ENCODE data around the gene ALG1. TPM values are rescaled to one million over a fixed set of nuclear protein-coding genes. Genes with fewer than 3 reads are reported as not detected.
A peak's percentile ranks its signal among the peaks of the same experiment; 100 is the strongest.
"Not testable (repeated sequence)": the region's sequence is repeated elsewhere in the genome, so short reads cannot be mapped to it uniquely, and the experiment has no call there.

ALG1 gene
- total RNA-seq, 1 experiment from 2014 or later, result 24.4 TPM

DNA sequence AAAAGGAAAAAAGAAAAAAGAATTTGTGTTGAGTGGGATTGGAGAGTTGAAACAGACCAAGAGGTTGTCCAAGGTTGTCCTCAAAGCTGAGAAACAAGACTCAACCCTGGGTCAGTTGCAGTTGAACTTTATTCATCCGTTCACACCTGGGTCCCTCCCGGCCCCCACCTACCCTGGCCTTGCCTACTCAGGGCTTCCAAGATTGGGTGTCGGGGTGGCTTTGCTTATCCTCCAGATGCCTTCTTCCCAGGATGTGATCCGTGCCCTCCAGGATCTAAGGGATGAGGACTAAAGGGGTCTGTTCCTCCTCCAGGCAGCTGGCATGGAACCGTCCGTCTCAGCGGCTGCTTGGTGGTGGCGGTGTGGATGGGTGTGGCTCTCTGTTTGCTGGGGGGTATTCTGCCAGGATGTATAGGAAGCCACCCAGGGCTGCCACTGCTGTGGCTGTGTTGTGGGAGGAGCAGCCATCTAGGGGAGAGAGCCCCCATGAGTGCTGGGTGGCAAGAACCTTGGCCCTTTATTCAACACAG lies 27.6 kb upstream of the ALG1 start:
- no peak for DNase-seq (ENCODE audit: low spot score)
- in situ Hi-C loops (cut with HindIII; ENCODE audit: low sequenced_read_pairs), result no loop called here

DNA sequence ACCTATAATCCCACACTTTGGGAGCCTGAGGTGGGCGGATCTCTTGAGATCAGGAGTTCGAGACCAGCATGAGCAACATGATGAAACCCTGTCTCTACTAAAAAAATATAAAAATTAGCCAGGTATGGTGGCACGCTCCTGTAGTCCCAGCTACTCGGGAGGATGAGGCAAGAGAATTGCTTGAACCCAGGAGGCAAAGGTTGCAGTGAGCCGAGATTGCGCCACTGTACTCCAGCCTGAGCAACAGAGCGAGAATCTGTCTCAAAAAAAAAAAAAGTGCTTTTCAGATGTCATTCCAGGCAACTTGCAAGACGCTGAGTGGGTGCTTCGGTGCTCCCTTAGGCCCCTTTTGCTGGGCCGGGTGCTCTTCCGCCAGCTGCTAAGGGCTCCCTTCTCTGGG lies 27.1 kb upstream of the ALG1 start:
- DNase-seq (ENCODE audit: low spot score); in situ Hi-C loops (cut with HindIII; ENCODE audit: low sequenced_read_pairs): not testable (repeated sequence)

DNA sequence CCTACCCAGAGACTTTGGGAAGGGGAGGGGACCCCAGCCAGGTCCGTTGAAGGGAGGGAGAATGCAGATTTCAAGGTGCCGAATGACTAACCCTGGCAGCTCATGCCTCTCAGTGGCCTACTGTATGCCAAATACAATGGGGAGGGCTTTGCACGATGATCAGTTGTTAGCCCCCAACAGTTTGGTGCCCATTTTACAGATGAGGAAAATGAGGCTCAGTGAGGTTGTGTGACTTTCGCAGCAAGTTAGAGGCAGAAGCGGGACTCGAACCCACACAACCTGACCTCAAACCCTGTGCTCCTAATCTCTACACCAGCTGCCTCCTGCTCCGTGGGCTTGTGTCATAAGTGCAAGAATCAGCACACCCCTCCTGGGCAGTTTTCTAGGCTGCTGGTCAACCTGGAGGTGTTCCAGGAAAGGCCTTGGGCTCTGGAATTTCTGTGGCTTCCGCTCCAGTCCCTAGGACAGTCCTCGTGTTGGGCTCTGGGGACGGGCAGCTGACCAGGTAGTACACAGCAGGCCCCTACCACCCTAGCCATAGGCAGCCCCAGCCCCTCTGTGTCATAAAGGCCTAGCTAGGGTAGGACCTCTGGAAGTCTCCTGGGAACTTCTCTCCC lies 26.0 kb upstream of the ALG1 start:
- no peak for DNase-seq (ENCODE audit: low spot score)
- in situ Hi-C loops (cut with HindIII; ENCODE audit: low sequenced_read_pairs), result no loop called here

DNA sequence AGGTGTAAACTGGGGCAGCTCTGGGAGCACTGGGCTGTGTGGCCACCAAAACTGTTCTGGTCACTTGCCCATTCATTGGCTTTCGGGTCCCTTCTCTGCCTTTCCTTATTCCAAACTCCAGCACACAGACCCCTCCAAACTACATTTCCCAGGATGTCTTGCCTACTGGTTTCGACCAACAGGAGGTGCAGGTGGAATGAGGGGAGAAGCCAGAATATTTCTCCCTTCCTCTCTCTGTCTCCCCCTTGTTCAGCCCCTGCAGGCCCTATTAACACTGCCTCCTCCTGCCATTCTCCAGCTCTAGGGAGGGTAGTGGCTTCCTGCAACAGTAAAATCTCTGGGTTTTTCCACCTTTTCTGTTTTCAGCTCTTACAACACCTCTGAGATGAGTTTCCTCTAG lies 24.7 kb upstream of the ALG1 start:
- no peak for DNase-seq (ENCODE audit: low spot score)
- in situ Hi-C loops (cut with HindIII; ENCODE audit: low sequenced_read_pairs), result no loop called here

DNA sequence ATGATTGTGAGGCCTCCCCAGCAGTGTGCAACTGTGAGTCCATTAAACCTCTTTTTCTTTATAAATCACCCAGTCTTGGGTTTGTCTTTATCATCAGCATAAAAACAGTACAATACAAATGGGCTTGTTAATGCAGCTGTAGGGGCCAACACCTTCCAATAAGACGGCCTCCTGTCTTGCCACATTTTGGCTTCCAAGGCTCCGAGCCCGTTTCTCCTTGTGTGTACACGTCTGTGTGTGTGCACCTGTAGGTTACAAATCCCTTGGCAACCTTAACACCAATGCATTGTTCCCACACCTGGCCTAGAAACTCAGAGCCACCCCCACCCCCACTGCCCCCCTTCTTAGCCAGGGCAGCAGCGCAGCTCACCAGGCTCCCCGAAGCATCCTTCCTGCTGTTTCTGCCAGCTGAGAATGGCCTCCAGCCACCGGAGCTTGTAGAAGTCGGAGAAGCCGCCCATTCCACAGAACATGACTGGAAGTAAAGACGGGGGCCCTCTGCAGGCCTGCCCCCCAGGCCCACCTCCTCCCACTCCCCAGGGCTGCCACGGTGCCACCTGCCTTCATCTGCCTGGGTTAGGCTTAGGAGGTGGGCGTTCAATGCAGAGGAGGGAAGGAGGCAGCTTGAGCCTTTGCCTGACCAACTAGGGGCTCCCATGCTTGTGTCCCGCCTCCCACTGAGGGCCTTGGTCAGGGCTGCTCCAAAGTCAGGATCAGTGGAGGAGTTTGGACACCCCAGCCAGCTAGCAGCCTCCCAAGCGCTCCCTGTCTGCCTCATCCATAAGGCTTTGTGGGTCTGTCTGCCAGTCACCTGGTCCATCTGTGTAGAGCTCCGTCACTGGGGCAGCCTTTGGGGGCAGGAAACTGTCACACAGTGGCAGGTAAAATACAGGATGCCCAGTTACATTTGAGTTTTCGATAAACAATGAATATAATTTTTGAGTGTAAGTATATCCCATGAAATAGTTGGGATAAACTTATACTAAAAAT lies 16.5 kb upstream of the ALG1 start:
- in situ Hi-C loops (cut with HindIII; ENCODE audit: low sequenced_read_pairs), result no loop called here
- no peak for DNase-seq (ENCODE audit: low spot score)

DNA sequence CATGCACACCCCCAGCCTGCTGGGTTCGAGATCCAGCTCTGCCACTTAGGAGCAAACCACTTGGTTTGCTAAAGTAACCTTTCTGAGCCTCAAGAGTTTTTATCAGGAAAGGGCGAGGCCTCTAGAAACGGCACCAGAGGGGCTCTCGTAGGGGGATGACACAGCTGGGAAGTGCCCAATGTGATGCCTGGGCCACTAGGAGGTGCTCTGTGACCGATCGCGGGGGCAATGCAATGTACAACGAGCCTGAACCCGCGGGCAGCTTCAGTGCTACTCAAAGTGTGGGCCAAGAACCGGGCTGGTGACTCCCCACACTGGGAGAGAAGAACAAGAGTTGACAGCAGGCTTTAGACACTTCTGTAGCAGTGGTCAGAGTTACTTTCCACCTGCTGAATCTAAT lies 15.3 kb upstream of the ALG1 start:
- no peak for DNase-seq (ENCODE audit: low spot score)
- in situ Hi-C loops (cut with HindIII; ENCODE audit: low sequenced_read_pairs), result no loop called here

DNA sequence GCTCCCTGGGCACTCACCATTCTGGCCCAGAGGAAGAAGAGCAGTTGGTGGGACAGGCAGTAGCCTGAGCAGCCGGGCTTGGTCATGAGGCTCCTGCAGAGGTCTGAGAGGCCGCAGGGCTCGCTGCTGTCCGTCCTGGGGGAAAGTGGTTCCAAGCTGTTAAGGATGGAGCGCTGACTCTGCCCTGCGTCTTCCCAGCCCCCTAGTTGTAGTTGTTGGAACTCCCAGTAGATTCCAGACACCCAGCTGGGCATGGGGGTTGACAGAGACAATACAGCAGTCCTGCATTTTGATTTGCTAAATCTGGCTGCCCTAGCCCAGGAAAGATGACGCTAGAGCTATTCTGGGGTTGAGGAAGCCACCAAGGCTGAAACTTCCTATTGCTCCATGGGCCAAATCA lies 13.2 kb upstream of the ALG1 start:
- in situ Hi-C loops (cut with HindIII; ENCODE audit: low sequenced_read_pairs), result no loop called here
- DNase-seq (ENCODE audit: low spot score), result no peak

DNA sequence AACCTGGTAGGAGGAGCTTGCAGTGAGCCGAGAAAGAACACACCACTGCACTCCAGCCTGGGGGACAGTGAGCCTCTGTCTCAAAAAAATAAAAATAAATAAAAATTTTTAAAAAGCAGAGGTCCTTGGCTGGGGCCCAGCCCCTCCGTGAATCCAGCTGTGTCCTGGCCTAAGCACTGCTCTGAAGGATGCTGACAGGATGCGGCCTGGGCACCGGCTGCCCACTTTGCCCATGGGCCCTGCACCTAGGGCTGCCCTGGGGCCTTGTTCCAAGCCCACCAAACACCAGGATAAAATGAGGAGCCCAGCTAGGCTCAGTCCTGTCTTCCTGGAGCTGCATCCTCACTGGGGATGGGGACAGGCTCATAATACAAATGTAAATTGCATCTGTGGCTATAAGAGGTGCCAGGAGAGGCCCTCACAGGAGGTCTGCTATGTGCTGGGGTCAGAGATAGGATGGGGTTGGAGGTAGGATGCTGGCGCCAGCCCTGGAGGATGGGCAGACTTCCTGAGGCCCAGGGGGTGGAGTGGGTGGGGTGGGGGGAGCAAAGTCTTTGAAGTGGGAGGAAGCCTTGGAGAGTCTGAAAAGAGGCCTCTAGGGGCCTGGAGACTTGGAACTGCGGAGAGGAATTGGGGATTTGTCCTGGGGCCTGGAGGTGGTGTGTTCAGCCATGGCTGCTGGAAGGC lies 12.1 kb upstream of the ALG1 start:
- in situ Hi-C loops (cut with HindIII; ENCODE audit: low sequenced_read_pairs), result no loop called here
- no peak for DNase-seq (ENCODE audit: low spot score)

DNA sequence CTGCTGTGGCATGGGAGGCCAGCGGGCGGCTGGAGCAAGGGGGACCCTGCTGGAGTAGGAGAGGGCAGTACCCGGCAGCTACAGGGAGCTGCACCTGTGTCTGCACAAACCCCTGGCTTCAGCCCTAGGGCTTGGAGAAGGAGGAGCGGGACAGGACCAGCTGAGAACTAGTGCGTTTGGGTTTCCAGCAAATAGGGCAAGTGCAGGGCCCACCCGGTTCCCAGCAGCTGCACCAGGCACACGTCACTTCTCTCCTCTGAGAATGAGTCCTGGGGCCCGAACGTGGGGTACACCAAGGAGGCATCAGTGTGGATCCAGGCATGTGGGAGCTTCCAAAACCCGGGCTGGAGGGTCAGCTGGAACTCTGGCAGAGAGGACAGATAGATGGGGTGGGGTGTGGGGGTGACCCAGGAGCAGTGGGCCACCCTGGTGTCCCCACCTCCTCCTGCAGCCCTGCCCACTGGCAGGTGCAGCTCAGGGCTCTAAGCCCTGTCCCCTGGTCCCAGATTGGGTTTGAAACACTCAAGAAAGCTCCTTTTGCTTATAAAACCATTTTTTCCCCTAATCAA lies 11.5 kb upstream of the ALG1 start:
- no peak for DNase-seq (ENCODE audit: low spot score)
- in situ Hi-C loops (cut with HindIII; ENCODE audit: low sequenced_read_pairs), result no loop called here

DNA sequence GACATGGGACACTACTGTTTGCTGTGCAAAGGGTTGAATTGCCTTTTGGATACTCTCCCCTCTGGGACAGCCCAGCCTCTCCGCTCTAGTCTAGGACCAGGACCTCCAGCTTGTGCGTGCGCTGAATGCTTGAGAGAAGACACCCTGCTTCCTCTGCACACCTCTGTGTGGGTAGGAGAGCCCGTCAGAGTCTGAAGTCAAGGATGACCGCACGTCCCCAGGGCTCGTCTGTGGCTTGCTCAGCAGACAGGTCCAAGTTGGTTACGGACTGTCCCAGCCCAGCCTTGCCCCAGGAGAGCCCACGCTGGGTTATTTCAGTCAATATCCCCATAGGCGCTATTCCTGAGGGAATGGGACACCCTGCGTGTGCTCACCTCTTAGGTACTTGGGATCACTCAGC lies 9.6 kb upstream of the ALG1 start:
- in situ Hi-C loops (cut with HindIII; ENCODE audit: low sequenced_read_pairs), result no loop called here
- no peak for DNase-seq (ENCODE audit: low spot score)

DNA sequence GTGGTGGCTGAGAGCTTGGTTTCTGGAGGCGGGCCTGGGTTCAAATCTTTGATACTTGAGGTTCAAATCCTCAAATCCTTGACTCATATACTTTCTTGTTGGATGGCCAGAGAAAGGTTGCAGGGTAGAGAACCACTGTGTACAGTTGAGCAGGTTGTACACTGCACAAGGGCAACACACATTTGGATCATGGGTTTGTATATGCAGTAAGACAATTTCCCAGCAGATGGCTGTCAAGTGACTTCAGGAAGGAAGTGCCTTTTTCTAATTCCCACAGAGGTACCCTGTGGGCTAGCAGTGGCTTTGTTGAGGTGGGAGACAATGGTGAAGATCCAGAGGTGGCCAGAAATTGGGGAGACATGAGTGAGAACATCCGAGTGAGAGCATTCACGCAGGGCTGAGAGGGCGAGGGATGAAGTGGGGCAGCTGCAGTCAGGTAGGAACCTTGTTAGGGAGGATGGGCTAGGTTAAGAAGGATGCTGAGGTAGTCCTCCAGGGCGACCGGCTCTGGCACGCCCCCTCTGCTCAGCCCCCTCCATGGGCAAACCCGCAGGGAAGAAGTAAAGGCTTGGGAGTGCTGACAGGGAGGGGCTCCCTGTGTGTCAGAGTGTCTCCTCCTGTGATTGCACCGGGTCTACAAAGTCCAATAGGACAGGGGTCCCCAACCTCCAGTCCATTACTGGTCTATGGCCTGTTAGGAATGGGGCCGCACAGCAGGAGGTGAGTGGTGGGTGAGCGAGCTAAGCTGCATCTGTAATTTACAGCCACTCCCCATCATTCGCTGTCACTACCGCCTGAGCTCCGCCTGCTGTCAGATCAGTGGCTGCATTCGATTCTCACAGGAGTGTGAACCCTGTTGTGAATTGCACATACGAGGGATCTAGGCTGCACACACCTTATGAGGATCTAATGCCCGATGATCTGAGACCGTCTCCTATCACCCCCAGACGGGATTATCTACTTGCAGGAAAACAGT lies 8.6 kb upstream of the ALG1 start:
- DNase-seq (ENCODE audit: low spot score), result no peak
- in situ Hi-C loops (cut with HindIII; ENCODE audit: low sequenced_read_pairs), result no loop called here

DNA sequence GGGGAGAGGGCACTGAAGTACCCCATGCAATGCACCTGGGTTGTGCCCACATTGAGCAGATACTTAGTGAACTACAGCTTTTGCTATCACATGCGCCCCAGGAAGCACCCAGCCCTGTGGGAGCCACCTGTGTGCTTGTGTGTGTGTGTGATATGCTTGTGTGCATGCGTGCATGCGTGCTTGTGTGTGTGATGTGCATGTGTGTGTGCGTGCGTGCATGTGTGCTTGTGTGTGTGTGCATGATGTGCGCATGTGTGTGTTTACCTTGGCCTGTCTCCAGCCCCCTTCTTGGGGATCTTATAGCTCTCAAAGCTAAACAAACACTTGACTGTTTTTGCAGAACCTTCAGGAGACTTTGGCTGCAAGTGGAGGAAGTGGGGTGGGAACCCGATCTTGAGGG lies 6.7 kb upstream of the ALG1 start:
- in situ Hi-C loops (cut with HindIII; ENCODE audit: low sequenced_read_pairs), result no loop called here
- DNase-seq (ENCODE audit: low spot score), result peak; percentile 15

DNA sequence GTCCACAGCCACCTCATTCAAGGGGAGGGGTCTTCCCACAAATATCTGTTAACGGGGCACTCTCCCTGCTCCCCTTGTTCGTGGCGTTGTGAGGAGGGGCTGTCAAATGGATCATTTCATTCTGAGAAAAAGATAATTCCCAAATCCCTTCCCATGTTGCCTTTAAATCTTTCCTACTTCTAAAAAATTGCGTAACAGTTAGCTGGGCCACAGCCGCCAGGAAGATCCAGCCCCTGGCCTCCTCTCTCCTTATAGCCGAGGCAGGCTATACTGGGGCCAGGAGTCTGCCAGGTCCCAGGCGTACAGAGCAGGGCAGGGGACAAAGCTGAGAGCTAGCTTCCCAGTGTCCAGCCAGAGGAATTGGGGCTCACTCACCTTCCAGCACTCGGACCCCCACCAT lies 6.3 kb upstream of the ALG1 start:
- in situ Hi-C loops (cut with HindIII; ENCODE audit: low sequenced_read_pairs), result no loop called here
- no peak for DNase-seq (ENCODE audit: low spot score)

DNA sequence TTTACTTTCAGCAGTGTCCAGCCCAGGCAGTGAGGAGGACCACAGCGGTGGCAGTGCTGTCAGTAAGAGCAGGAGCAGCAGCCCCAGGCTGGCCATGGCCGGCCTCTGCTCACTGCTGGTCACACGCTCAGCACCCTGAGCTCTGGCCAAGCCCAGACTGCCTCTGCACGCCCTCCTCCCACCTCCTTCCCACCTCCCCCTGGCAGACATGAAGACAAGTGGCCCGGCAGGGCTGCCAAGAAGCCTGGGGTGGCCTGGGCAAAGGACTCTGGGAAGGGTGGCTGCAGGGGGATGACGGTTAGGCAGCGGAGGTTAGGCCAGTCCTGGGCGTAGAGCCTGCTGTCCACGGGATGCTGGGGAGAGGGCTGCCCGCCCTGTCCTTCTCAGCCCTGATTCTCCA lies 5.8 kb upstream of the ALG1 start, which contains the start of gene C16orf89:
C16orf89 (minus strand) TSS at position 144 of the 400 bp plus-strand sequence; CDS start at position 96, 48 bp downstream.
- DNase-seq (ENCODE audit: low spot score), result peak; percentile 70
- in situ Hi-C loops (cut with HindIII; ENCODE audit: low sequenced_read_pairs), result no loop called here

DNA sequence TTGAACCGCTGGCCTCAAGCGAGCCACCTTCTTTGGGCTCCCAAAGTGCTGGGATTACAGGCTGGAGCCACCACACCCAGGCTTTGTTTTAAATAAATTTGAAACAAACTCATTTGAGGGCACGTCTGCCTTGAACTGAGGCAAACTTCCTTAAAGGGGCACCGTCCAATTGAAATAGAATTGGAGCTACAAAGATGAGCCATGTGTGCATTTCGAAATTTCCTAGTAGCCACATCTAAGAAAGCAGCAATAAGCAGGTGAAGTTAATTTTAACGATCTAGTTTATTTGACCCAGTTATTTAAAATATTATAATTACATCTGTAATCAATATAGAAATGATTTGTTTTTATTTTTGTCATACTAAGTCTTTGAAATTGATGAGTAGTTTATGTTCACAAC lies 5.1 kb upstream of the ALG1 start:
- no peak for DNase-seq (ENCODE audit: low spot score)
- in situ Hi-C loops (cut with HindIII; ENCODE audit: low sequenced_read_pairs), result no loop called here

DNA sequence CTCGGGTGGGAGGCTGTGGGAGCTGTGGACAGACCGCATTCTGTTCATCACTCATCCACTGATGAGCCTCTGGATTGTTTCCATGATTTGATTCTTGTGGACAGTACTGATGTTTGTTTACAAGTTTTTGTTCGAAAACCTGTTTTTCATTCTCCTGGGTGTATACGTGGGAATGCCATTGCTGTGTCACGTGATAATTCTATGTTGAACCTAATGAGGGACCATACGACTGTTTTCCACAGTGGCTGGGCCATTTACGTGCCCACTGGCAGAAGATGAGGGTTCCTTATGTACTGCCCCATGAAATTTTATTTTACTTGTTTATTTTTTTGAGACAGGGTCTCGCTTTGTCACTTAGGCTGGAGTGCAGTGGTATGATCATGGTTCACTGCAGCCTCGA lies 2.6 kb upstream of the ALG1 start:
- no peak for DNase-seq (ENCODE audit: low spot score)
- in situ Hi-C loops (cut with HindIII; ENCODE audit: low sequenced_read_pairs), result no loop called here

DNA sequence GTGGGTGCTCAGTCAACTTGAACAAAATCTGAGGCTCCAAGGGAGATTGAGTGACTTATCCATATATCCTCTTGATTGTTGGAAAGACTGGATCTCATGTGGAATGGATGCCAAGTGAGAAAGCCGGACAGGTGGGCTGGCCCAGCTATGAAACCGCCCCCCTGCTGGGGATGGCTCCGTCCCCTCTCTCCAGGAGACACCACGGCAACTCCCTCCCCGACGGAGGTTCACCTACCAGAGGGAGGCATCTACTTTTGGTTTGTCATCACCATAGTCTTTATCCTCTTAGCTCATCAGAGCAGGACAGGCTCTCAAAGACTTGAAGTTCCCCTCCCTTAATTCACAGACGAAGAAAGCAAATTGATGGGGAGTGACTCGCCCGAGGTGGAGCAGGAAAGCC lies 1.8 kb upstream of the ALG1 start:
- in situ Hi-C loops (cut with HindIII; ENCODE audit: low sequenced_read_pairs), result no loop called here

DNA sequence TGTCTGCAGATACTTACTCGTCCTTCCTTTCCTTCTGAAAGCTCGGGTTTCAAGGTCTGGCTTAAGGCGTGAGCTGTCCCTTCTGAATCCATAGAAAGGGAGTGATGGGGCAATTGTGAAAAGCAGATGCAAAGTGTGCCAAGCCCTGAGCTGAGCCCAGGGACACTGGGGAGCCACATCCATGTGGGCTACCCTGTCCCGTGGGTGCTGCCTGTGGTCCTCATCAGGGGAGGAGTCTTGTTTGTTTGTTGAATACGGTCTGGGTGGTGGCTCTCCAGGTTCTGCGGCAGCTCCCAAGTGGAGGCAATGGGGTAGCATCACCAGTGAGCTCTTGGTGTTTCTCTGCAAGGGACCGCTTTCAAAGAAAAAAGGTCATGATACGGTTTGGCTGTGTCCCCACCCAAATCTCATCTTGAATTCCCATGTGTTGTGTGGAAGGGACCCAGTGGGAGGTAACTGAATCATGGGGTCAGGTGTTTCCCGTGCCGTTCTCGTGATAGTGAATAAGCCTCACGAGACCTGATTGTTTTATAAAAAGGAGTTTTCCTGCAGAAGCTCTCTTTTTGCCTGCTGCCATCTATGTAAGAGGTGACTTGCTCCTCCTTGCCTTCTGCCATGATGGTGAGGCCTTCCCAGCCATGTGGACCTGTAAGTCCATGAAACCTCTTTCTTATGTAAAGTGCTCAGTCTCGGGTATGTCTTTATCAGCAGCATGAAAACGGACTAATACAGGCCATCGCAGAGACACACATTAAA lies 1.0 kb upstream of the ALG1 start:
- no peak for DNase-seq (ENCODE audit: low spot score)

More for the DNA sequence above, 1.8 kb upstream of the ALG1 start:
- DNase-seq (ENCODE audit: low spot score), result no peak

More for the DNA sequence above, 1.0 kb upstream of the ALG1 start:
- in situ Hi-C loops (cut with HindIII; ENCODE audit: low sequenced_read_pairs), result no loop called here

Data from G401 (cell line).